Measurements from ENCODE around the gene DNASE1L2.

- no peak for TF ChIP-seq EZH2 (IDR thresholded peaks at IDR 0.05; ENCODE audit: low read length, missing control alignments)
- TF ChIP-seq CTCF (conservative IDR thresholded peaks at IDR 0.05 in 1 of 2, IDR thresholded peaks at IDR 0.05 in 1 of 2; ENCODE audit: low read depth in 1 of 2, low read length in 2 of 2), result no peak
These were observed 21.5 kb downstream of the DNASE1L2 start for GRCh38 chr16:2257726-2258125.

All from fibroblast of lung (primary cell).